OCI-LY1 (cell line): Measurements from ENCODE around the gene VMA21.

Experiments used
- CTCF ChIP-seq: fragments of 200-600 bp; sonication (generic), shearing (Covaris generic); IDR thresholded peaks from 2 replicates; pipeline ENCODE4 v1.5.1; 2017; ENCODE audit warnings: mild to moderate bottlenecking, antibody characterized with exemption, low read length, moderate library complexity, mixed read lengths
- EZH2 ChIP-seq: fragments of 200-600 bp; sonication (generic), shearing (Covaris generic); IDR thresholded peaks from 2 replicates; pipeline ENCODE4 v1.8.0; 2017; ENCODE audit warnings: borderline replicate concordance, mixed run types, mild to moderate bottlenecking, antibody characterized with exemption, low read length, moderate library complexity, mixed read lengths

GRCh38 chrX:151365579-151365978, 31.4 kb upstream of the VMA21 start:
- no peak for TF ChIP-seq EZH2
- TF ChIP-seq CTCF: no peak
